Naive B cell (primary cell): ENCODE measurements around the gene CHIT1. TPM values are rescaled to one million over a fixed set of nuclear protein-coding genes. Genes with fewer than 3 reads are reported as not detected.

Experiments
- ATAC-seq, 2 donors: fragments of 150-1000 bp; cut with Tn5 transposase; 2 replicates each; pipeline ENCODE4 v1.10.0; 2021; ENCODE audit warnings: low read depth in 2 of 2, mild to moderate bottlenecking in 2 of 2, moderate library complexity in 2 of 2
- DNase-seq: peaks from one replicate; pipeline ENCODE4 v3.0.0; 2022
- H3K27ac Mint-ChIP-seq, 6 donors: one replicate each; pipeline ENCODE4 v1.8.0; 2020 to 2022; ENCODE audit warnings: mild to moderate bottlenecking in 6 of 6, mixed read lengths in 6 of 6, moderate library complexity in 5 of 6, inconsistent platforms in 2 of 6
- H3K27me3 Mint-ChIP-seq, 3 donors: one replicate each; pipeline ENCODE4 v1.8.0; 2021 to 2022; ENCODE audit warnings: mixed read lengths in 3 of 3, mild to moderate bottlenecking in 1 of 3
- H3K36me3 Mint-ChIP-seq, 2 donors: one replicate each; pipeline ENCODE4 v1.8.0; 2020 to 2022; ENCODE audit warnings: mixed read lengths in 2 of 2, inconsistent platforms in 1 of 2, mild to moderate bottlenecking in 1 of 2
- H3K4me1 Mint-ChIP-seq, 3 donors: one replicate each; pipeline ENCODE4 v1.8.0; 2020 to 2022; ENCODE audit warnings: mixed read lengths in 3 of 3, inconsistent platforms in 1 of 3, mild to moderate bottlenecking in 1 of 3, moderate library complexity in 1 of 3
- H3K4me3 Mint-ChIP-seq, 8 donors: one replicate each; pipeline ENCODE4 v1.8.0; 2020 to 2022; ENCODE audit warnings: mild to moderate bottlenecking in 8 of 8, mixed read lengths in 8 of 8, moderate library complexity in 8 of 8, inconsistent platforms in 2 of 8
- H3K9me3 Mint-ChIP-seq, 7 donors: one replicate each; pipeline ENCODE4 v1.8.0; 2020 to 2022; ENCODE audit warnings: mixed read lengths in 7 of 7, mild to moderate bottlenecking in 5 of 7, inconsistent platforms in 2 of 7, moderate library complexity in 1 of 7
- polyA plus RNA-seq, 6 donors: library from polyadenylated mRNA; unstranded; fragments of 300-500 nt; fragmentation: Illumina TruSeq; gene quantifications; one replicate each; pipeline ENCODE4 v1.2.3, GENCODE V29; 2021; ENCODE audit warnings: low read depth in 6 of 6

The CHIT1 gene
- polyA plus RNA-seq, 6 donors from 2014 or later: 0.43 to 1.1 (median 0.59) TPM; not detected in 2

- no peak for DNase-seq
- Mint-ChIP-seq H3K4me3 (no peak overlapping the region), H3K27me3 (peaks cover 16 to 26% (median 25%) of the 10 kb centered on the region in 3 donors), H3K27ac (no peak overlapping the region), H3K36me3 (no peaks in the 10 kb centered on the region), H3K9me3 (no peaks in the 10 kb centered on the region), H3K4me1 (peaks cover 0 to 7% (median 5%) of the 10 kb centered on the region in 3 donors)
- ATAC-seq: no peak
These were observed 9.5 kb downstream of the CHIT1 start for GRCh38 chr1:203219934-203220333.

- Mint-ChIP-seq H3K27me3 (peaks cover 16 to 25% (median 23%) of the 10 kb centered on the region in 3 donors), H3K4me1 (peaks cover 0 to 7% (median 5%) of the 10 kb centered on the region in 3 donors), H3K4me3 (no peak overlapping the region), H3K9me3 (no peaks in the 10 kb centered on the region), H3K36me3 (no peaks in the 10 kb centered on the region), H3K27ac (no peak overlapping the region)
- DNase-seq: no peak
- ATAC-seq: no peak
These were observed 10.3 kb downstream of the CHIT1 start for GRCh38 chr1:203219171-203219570.

- no peak for DNase-seq
- Mint-ChIP-seq H3K4me1 (peaks cover 0 to 7% (median 5%) of the 10 kb centered on the region in 3 donors), H3K36me3 (no peaks in the 10 kb centered on the region), H3K4me3 (no peak overlapping the region), H3K27me3 (peaks cover 16 to 30% (median 23%) of the 10 kb centered on the region in 3 donors), H3K27ac (no peak overlapping the region), H3K9me3 (no peaks in the 10 kb centered on the region)
- no peak for ATAC-seq
These were observed 11.8 kb downstream of the CHIT1 start for GRCh38 chr1:203217668-203218067.

GRCh38 chr1:203217139-203217655 is 12.3 kb downstream of the CHIT1 start:
- no peak for DNase-seq
- Mint-ChIP-seq H3K27ac (no peak overlapping the region), H3K4me3 (no peak overlapping the region), H3K36me3 (no peaks in the 10 kb centered on the region), H3K27me3 (peaks cover 16 to 31% (median 23%) of the 10 kb centered on the region in 3 donors), H3K9me3 (no peaks in the 10 kb centered on the region), H3K4me1 (peaks cover 0 to 7% (median 5%) of the 10 kb centered on the region in 3 donors)
- no peak for ATAC-seq

- Mint-ChIP-seq H3K27ac (no peak overlapping the region), H3K36me3 (no peaks in the 10 kb centered on the region), H3K4me3 (peak overlapping the region in 1 of 8 donors; percentile 61), H3K9me3 (no peaks in the 10 kb centered on the region), H3K27me3 (peaks cover 16 to 31% (median 23%) of the 10 kb centered on the region in 3 donors), H3K4me1 (peaks cover 0 to 7% (median 5%) of the 10 kb centered on the region in 3 donors)
- peak; percentile 48 for DNase-seq
- ATAC-seq: peak; percentile 41 to 65
These were observed 13.0 kb downstream of the CHIT1 start for GRCh38 chr1:203216274-203217138.

- ATAC-seq: no peak
- Mint-ChIP-seq H3K4me3 (no peak overlapping the region), H3K27me3 (peaks cover 16 to 31% (median 23%) of the 10 kb centered on the region in 3 donors), H3K36me3 (no peaks in the 10 kb centered on the region), H3K9me3 (peaks cover 0 to 2% (median 0%) of the 10 kb centered on the region in 7 donors), H3K27ac (no peak overlapping the region), H3K4me1 (peaks cover 0 to 7% (median 5%) of the 10 kb centered on the region in 3 donors)
- no peak for DNase-seq
These were observed 13.9 kb downstream of the CHIT1 start for GRCh38 chr1:203215573-203215972.

- Mint-ChIP-seq H3K27me3 (peaks cover 16 to 31% (median 23%) of the 10 kb centered on the region in 3 donors), H3K4me3 (no peak overlapping the region), H3K36me3 (no peaks in the 10 kb centered on the region), H3K4me1 (peaks cover 0 to 7% (median 5%) of the 10 kb centered on the region in 3 donors), H3K9me3 (peaks cover 0 to 2% (median 0%) of the 10 kb centered on the region in 7 donors), H3K27ac (peak overlapping the region in 3 of 6 donors; percentile 2 to 30 (median 17))
- ATAC-seq (no peak), DNase-seq (no peak)
These were observed 14.6 kb downstream of the CHIT1 start for GRCh38 chr1:203214871-203215270.

- Mint-ChIP-seq H3K27me3 (peaks cover 9 to 25% (median 15%) of the 10 kb centered on the region in 3 donors), H3K36me3 (no peaks in the 10 kb centered on the region), H3K27ac (no peak overlapping the region), H3K4me1 (peaks cover 0 to 7% (median 5%) of the 10 kb centered on the region in 3 donors), H3K9me3 (peaks cover 0 to 2% (median 0%) of the 10 kb centered on the region in 7 donors), H3K4me3 (peak overlapping the region in 1 of 8 donors; percentile 29)
- no peak for ATAC-seq
- DNase-seq: no peak
These were observed 16.3 kb downstream of the CHIT1 start for GRCh38 chr1:203213126-203213525.

GRCh38 chr1:203211812-203212211 is 17.7 kb downstream of the CHIT1 start:
- H3K4me1 Mint-ChIP-seq: peaks cover 0 to 7% (median 5%) of the 10 kb centered on the region in 3 donors
- no peak overlapping the region for H3K4me3 Mint-ChIP-seq
- H3K27ac Mint-ChIP-seq: no peak overlapping the region
- no peak for DNase-seq
- H3K36me3 Mint-ChIP-seq: no peaks in the 10 kb centered on the region
- H3K9me3 Mint-ChIP-seq: peaks cover 0 to 2% (median 0%) of the 10 kb centered on the region in 7 donors
- ATAC-seq: no peak
- peaks cover 8 to 25% (median 10%) of the 10 kb centered on the region in 3 donors for H3K27me3 Mint-ChIP-seq

GRCh38 chr1:203210988-203211387 is 18.5 kb downstream of the CHIT1 start:
- Mint-ChIP-seq H3K27me3 (peaks cover 0 to 17% (median 6%) of the 10 kb centered on the region in 3 donors), H3K27ac (no peak overlapping the region), H3K9me3 (peaks cover 0 to 2% (median 0%) of the 10 kb centered on the region in 7 donors), H3K36me3 (no peaks in the 10 kb centered on the region), H3K4me1 (peaks cover 0 to 1% (median 0%) of the 10 kb centered on the region in 3 donors), H3K4me3 (peak overlapping the region in 1 of 8 donors; percentile 34)
- ATAC-seq: no peak
- no peak for DNase-seq

GRCh38 chr1:203210350-203210749 is 19.1 kb downstream of the CHIT1 start:
- no peak for ATAC-seq
- H3K27ac Mint-ChIP-seq: peak overlapping the region in 1 of 6 donors; percentile 80
- H3K9me3 Mint-ChIP-seq: peaks cover 0 to 2% (median 0%) of the 10 kb centered on the region in 7 donors
- H3K36me3 Mint-ChIP-seq: no peaks in the 10 kb centered on the region
- H3K27me3 Mint-ChIP-seq: peaks cover 0 to 15% (median 5%) of the 10 kb centered on the region in 3 donors
- no peaks in the 10 kb centered on the region for H3K4me1 Mint-ChIP-seq
- H3K4me3 Mint-ChIP-seq: no peak overlapping the region
- DNase-seq: no peak

- DNase-seq: no peak
- ATAC-seq: no peak
- H3K4me3 Mint-ChIP-seq: no peak overlapping the region
- H3K4me1 Mint-ChIP-seq: no peaks in the 10 kb centered on the region
- no peak overlapping the region for H3K27ac Mint-ChIP-seq
- H3K9me3 Mint-ChIP-seq: peaks cover 0 to 2% (median 0%) of the 10 kb centered on the region in 7 donors
- peaks cover 9 to 19% (median 14%) of the 10 kb centered on the region in 3 donors for H3K27me3 Mint-ChIP-seq
- no peaks in the 10 kb centered on the region for H3K36me3 Mint-ChIP-seq
These were observed 21.3 kb downstream of the CHIT1 start for GRCh38 chr1:203208181-203208580.

- Mint-ChIP-seq H3K27me3 (peaks cover 14 to 17% (median 14%) of the 10 kb centered on the region in 3 donors), H3K9me3 (peaks cover 0 to 2% (median 0%) of the 10 kb centered on the region in 7 donors), H3K4me1 (no peaks in the 10 kb centered on the region), H3K36me3 (no peaks in the 10 kb centered on the region), H3K27ac (peak overlapping the region in 1 of 6 donors; percentile 0), H3K4me3 (no peak overlapping the region)
- no peak for DNase-seq
- ATAC-seq: no peak
These were observed 21.7 kb downstream of the CHIT1 start for GRCh38 chr1:203207751-203208150.
